ENCODE results near the gene CALML5.

The CALML5 gene

DNA sequence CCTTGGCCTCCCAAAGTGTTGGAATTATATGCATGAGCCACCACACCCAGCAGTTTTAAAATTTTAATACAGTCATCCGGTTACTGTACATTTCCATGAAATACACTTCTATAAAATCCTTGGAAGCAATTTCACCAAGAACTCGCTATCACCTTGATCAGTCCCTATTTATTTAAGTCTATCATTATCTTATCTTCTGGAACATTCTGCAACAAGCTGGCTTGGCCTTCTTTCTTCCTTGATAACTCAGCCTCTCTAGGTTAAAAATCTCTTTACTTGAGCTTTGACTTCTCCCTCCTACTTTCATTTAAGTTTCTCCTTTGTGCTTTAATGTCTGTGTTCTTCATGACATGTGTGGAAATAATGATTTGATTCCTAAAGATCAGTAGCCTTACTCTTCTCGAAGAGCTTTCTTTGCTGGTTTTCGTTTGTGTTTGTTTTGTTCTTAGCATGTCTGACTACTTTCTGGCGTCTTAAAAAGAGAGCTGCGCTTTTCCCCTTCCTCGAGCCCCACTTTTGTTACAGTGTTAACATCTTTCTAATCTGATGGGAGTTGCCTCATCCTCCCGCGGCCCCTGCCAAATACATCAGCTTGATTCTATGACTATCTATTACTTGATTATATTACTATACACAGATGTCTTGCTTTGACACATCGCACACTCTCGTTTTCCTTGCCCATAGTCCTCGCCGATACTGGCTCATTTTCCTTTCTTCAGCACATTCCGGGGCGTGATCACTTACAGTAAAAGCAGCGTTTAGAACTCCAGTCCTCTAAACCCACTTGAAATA, 11.1 kb upstream of the CALML5 start:
- TF ChIP-seq, protein P1, sequence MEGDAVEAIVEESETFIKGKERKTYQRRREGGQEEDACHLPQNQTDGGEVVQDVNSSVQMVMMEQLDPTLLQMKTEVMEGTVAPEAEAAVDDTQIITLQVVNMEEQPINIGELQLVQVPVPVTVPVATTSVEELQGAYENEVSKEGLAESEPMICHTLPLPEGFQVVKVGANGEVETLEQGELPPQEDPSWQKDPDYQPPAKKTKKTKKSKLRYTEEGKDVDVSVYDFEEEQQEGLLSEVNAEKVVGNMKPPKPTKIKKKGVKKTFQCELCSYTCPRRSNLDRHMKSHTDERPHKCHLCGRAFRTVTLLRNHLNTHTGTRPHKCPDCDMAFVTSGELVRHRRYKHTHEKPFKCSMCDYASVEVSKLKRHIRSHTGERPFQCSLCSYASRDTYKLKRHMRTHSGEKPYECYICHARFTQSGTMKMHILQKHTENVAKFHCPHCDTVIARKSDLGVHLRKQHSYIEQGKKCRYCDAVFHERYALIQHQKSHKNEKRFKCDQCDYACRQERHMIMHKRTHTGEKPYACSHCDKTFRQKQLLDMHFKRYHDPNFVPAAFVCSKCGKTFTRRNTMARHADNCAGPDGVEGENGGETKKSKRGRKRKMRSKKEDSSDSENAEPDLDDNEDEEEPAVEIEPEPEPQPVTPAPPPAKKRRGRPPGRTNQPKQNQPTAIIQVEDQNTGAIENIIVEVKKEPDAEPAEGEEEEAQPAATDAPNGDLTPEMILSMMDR (IDR thresholded peaks at IDR 0.05; ENCODE audit: low read depth, low read length), result no peak
- peak in 1 of 2 donors; percentile 5 for DNase-seq (ENCODE audit: low read depth in 2 of 2)
- no peak overlapping the region for H3K4me3 ChIP-seq (replicated peaks in 1 of 2; ENCODE audit: low read depth in 2 of 2, low read length in 2 of 2)

DNA sequence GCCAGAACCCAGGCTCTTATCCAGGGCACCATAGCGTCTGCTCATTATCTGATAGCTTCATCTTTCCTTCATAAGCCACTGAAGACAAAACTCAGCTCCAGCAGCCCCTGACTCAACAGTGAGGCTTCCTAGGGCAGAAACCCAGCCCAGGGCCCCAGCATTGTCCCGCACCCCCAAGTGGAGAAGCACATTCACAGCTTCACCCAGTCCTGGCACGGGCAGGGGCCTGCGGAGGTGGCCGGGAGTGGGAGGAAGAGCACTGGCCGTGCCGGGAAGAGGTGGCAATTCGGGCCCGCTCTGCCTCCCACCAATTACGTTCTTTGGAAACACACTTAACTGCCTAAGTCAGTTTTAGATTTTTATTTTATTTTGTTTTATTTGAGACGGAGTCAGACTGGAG, 10.3 kb upstream of the CALML5 start:
- TF ChIP-seq, protein P1 (IDR thresholded peaks at IDR 0.05; ENCODE audit: low read depth, low read length), result no peak
- no peak overlapping the region for H3K4me3 ChIP-seq (replicated peaks in 1 of 2; ENCODE audit: low read depth in 2 of 2, low read length in 2 of 2)
- no peak for DNase-seq (ENCODE audit: low read depth in 2 of 2)

DNA sequence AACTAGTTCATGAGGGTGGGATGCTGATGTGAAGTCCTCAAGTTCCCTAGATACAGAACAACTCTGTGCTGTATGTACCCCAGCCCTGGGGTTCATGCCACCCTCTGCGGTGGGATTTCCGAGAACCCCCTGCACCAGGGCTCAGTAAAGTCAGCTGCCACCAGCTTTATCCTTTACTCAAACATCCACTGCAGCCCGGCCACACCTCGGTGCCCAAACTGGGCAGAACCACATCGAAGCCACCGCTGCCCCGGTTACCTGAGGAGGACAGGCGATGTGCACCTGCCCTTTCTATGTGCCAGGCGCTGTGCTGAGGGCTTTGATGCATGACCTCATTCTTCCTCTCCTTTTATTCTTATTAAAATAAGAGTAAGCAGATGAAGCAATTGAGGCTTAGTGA, 9.9 kb upstream of the CALML5 start:
- DNase-seq (ENCODE audit: low read depth in 2 of 2), result no peak
- H3K4me3 ChIP-seq (replicated peaks in 1 of 2; ENCODE audit: low read depth in 2 of 2, low read length in 2 of 2), result no peak overlapping the region
- TF ChIP-seq, protein P1 (IDR thresholded peaks at IDR 0.05; ENCODE audit: low read depth, low read length), result no peak

DNA sequence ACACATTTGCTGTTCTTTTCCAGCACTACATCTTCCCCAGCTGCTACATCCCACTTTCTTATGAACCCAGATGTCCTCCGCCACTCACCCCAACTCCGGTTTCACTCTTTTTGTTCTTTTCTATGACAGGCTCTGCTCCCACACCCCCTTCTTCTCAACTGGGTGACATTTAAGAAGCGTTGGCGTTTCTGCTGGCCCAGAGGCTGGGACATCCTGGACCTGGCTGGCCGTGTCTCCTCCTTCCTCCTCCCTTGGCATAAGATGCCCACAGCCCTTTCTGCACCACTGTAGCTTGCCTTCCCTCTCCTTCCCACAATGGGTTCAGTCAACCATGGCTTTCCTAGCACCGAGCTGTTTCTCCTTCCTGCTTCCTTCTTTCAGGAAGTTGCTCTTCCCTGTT, 9.4 kb upstream of the CALML5 start:
- H3K4me3 ChIP-seq (replicated peaks in 1 of 2; ENCODE audit: low read depth in 2 of 2, low read length in 2 of 2), result no peak overlapping the region
- TF ChIP-seq, protein P1 (IDR thresholded peaks at IDR 0.05; ENCODE audit: low read depth, low read length), result no peak
- DNase-seq (ENCODE audit: low read depth in 2 of 2), result no peak

DNA sequence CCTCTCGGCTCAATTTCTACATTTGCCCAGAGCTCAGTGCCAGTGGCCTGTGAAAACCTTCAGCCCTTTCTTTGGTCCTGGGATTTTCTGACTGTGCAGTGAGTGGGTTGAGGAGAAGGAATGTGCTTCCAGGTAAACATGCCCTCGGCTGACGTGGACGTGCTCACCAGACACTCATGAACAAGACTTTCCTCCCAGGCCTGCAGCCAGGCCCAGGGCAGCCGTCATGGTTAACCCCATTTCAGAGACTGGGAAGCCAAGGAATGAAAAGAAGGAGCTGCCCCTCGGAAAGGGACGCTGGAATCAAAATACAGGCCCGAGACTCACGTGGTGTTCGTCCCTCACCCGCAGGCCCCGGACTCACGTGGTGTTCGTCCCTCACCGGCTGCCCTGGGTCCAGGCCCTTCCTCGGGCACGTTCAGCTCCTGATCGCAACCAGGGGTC, 8.8 kb upstream of the CALML5 start:
- DNase-seq (ENCODE audit: low read depth in 2 of 2), result no peak
- TF ChIP-seq, protein P1 (IDR thresholded peaks at IDR 0.05; ENCODE audit: low read depth, low read length), result no peak
- H3K4me3 ChIP-seq (replicated peaks in 1 of 2; ENCODE audit: low read depth in 2 of 2, low read length in 2 of 2), result no peak overlapping the region

DNA sequence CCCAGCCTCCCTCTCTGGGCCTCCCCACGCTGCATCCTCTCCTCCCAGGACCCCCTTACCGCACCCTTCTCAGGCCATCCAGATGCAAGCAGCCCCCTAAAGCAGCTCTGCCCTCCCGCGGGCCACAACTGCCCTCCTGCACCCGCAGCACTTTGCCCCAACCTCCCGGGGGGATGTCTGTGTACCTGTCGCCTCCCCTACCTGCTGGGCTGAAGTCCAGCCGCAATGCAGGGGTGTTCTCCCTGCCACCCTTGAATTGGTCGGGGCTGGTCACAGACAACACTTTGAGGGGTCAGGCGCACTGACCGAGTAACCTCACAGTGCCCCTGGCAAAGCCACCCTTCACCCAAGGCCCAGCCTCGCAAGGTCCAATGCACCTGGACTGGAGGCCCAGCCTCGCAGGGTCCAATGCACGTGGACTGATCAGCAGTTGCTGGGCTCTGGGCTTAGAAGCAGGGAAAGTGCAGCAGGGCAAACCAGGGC, 8.3 kb upstream of the CALML5 start:
- TF ChIP-seq, protein P1 (IDR thresholded peaks at IDR 0.05; ENCODE audit: low read depth, low read length), result no peak
- no peak overlapping the region for H3K4me3 ChIP-seq (replicated peaks in 1 of 2; ENCODE audit: low read depth in 2 of 2, low read length in 2 of 2)
- DNase-seq (ENCODE audit: low read depth in 2 of 2), result no peak
